Pancreas (tissue), 10 donors: ENCODE results near the gene TMEM30A. TPM values are rescaled to one million over a fixed set of nuclear protein-coding genes. Genes with fewer than 3 reads are reported as not detected.

ENCODE experiments used
- ATAC-seq, 4 donors: fragments of 200-7000 bp; cut with Tn5 transposase; one replicate each; pipeline versions ENCODE4 v1.8.0 to v1.9.1; 2020; ENCODE audit warnings: mild to moderate bottlenecking in 4 of 4, moderate library complexity in 4 of 4
- DNase-seq, 6 donors: peaks; one replicate each; pipeline ENCODE4 v3.0.0-alpha.2; 2020
- FAIRE-seq: peaks from 2 replicates; lab custom pipeline; 2012; peaks lifted over from hg19 to GRCh38; lab: Jason Lieb, UNC
- H3K27ac ChIP-seq, 4 donors: fragments of 200-600 bp; sonication (generic); 1 replicate in 3 of 4; 2 replicates in 1 of 4; pipeline versions ENCODE4 v1.5.0 to v1.8.0; 2020
- H3K27me3 ChIP-seq, 4 donors: fragments of 200-600 bp; one replicate each; pipeline ENCODE4 v1.8.0; 2021
- H3K36me3 ChIP-seq, 3 donors: fragments of 200-600 bp; sonication (generic) in 1 of 3; one replicate each; pipeline versions ENCODE4 v1.5.0 to v1.8.0; 2020 to 2021
- H3K4me1 ChIP-seq, 3 donors: fragments of 200-600 bp; one replicate each; pipeline ENCODE4 v1.8.0; 2021
- H3K4me3 ChIP-seq, 4 donors: fragments of 200-600 bp; sonication (generic) in 2 of 4; one replicate each; pipeline versions ENCODE4 v1.5.0 to v1.8.0; 2020 to 2021
- H3K9me3 ChIP-seq, 4 donors: fragments of 200-600 bp; one replicate each; pipeline ENCODE4 v1.8.0; 2021
- CTCF ChIP-seq, 4 donors: fragments of 200-600 bp; sonication (generic) in 3 of 4; IDR thresholded peaks; one replicate each; pipeline versions ENCODE4 v1.5.0 to v1.8.0; 2021; ENCODE audit warnings: antibody characterized with exemption in 4 of 4
- WGBS, 2 donors: extraction: QIAGEN DNeasy Blood & Tissue Kit; methylation state at CpG; one replicate each; pipeline ENCODE4 v1.1.7; 2013; 5-methylcytosine and 5-hydroxymethylcytosine counted together
- intact Hi-C, 3 donors: fragments of 100-400 bp; cut with DNase I; formaldehyde crosslinking; loops; one replicate each; pipeline versions ENCODE4 v1.11.1 to v1.14.2; 2022
- polyA plus RNA-seq, 2 donors: library from polyadenylated mRNA; stranded (reverse); fragments of 200-250 nt; gene quantifications; one replicate each; pipeline ENCODE4 v1.2.3, GENCODE V29; 2013
- total RNA-seq, 6 donors: library from RNA; stranded (reverse); fragmentation: NEBNext Ultra II Directional in 4 of 6; extraction: Animal tissue kit (Norgen Biotek cat#: 25700) in 4 of 6; gene quantifications; one replicate each; pipeline versions ENCODE4 v1.2.1 to v1.2.4, GENCODE V29; 2021 to 2023
- donor health status: healthy with polysubstance abuse.
- donor health status: DM: no; HTN: no; CAD: no; lungs with moderate emphysema.
- donor health status: DM: no; HTN: no; CAD: no.
- donor health status: control.
- donor health status: control.
- donor health status: Bipolar disorder and iron deficiency.
- donor health status: DM: yes; HTN: yes; CAD: no.
- donor health status: DM: no; HTN: no; CAD: no.
- donor health status: DM: no; HTN: no; CAD: no.
- donor health status: DM: yes; HTN: yes; CAD: no.

Gene TMEM30A
- total and polyA plus RNA-seq, 8 donors: 21.2 to 85.5 (median 66.5) TPM

GRCh38 chr6:75222261-75222660 is 62.3 kb downstream of the TMEM30A start:
- Histone ChIP-seq H3K9me3 (no peaks in the 10 kb centered on the region), H3K4me3 (no peak overlapping the region), H3K27me3 (no peaks in the 10 kb centered on the region), H3K36me3 (no peaks in the 10 kb centered on the region), H3K27ac (no peak overlapping the region), H3K4me1 (peaks cover 0 to 14% (median 9%) of the 10 kb centered on the region in 3 donors)
- FAIRE-seq: no peak
- intact Hi-C loops: no loop called here
- TF ChIP-seq CTCF (IDR thresholded peaks at IDR 0.05): no peak
- no peak for ATAC-seq
- DNase-seq: no peak

GRCh38 chr6:75221116-75221515 is 63.5 kb downstream of the TMEM30A start:
- no peak for DNase-seq
- no peak overlapping the region for H3K4me3 ChIP-seq
- WGBS, 2 donors: 82 to 86% methylated on average over 4 of the region's 4 CpGs
- H3K27me3 ChIP-seq: no peaks in the 10 kb centered on the region
- no peak for TF ChIP-seq CTCF (IDR thresholded peaks at IDR 0.05)
- no peak overlapping the region for H3K27ac ChIP-seq
- ATAC-seq: no peak
- H3K9me3 ChIP-seq: no peaks in the 10 kb centered on the region
- no peaks in the 10 kb centered on the region for H3K36me3 ChIP-seq
- intact Hi-C loops: no loop called here
- H3K4me1 ChIP-seq: peaks cover 0 to 14% (median 9%) of the 10 kb centered on the region in 3 donors
- no peak for FAIRE-seq

GRCh38 chr6:75220357-75220756 is 64.2 kb downstream of the TMEM30A start:
- Histone ChIP-seq H3K27ac (no peak overlapping the region), H3K27me3 (no peaks in the 10 kb centered on the region), H3K4me3 (no peak overlapping the region), H3K9me3 (no peaks in the 10 kb centered on the region), H3K36me3 (no peaks in the 10 kb centered on the region), H3K4me1 (peaks cover 0 to 14% (median 9%) of the 10 kb centered on the region in 3 donors)
- no peak for TF ChIP-seq CTCF (IDR thresholded peaks at IDR 0.05)
- FAIRE-seq (no peak), ATAC-seq (peak in 3 of 4 donors; percentile 48 to 76 (median 56)), DNase-seq (no peak)
- intact Hi-C loops: no loop called here
- WGBS, 2 donors: 19% methylated on average over 1 of the region's 1 CpG

GRCh38 chr6:75219263-75219662 is 65.3 kb downstream of the TMEM30A start:
- 63 to 74% methylated on average over 3 of the region's 3 CpGs for WGBS, 2 donors

More at GRCh38 chr6:75219263-75219662, 65.3 kb downstream of the TMEM30A start:
- Histone ChIP-seq H3K4me3 (no peak overlapping the region), H3K4me1 (peaks cover 0 to 9% (median 3%) of the 10 kb centered on the region in 3 donors), H3K27ac (no peak overlapping the region), H3K27me3 (no peaks in the 10 kb centered on the region), H3K36me3 (no peaks in the 10 kb centered on the region), H3K9me3 (no peaks in the 10 kb centered on the region)
- no peak for DNase-seq
- ATAC-seq: no peak
- no peak for TF ChIP-seq CTCF (IDR thresholded peaks at IDR 0.05)
- no peak for FAIRE-seq
- intact Hi-C loops: loop anchor here in 1 of 3 donors (5.0 kb wide), 1 partner anchor 1477 kb away; no protein-coding TSS in a partner anchor
